G401.6 (cell line): ENCODE measurements around the gene DHRSX.
"Not testable (repeated sequence)": the region's sequence is repeated elsewhere in the genome, so short reads cannot be mapped to it uniquely, and the experiment has no call there.

ENCODE experiments used
- FAIRE-seq: peaks from 2 replicates; lab custom pipeline; 2012; peaks lifted over from hg19 to GRCh38; lab: Jason Lieb, UNC

DHRSX gene

DNA sequence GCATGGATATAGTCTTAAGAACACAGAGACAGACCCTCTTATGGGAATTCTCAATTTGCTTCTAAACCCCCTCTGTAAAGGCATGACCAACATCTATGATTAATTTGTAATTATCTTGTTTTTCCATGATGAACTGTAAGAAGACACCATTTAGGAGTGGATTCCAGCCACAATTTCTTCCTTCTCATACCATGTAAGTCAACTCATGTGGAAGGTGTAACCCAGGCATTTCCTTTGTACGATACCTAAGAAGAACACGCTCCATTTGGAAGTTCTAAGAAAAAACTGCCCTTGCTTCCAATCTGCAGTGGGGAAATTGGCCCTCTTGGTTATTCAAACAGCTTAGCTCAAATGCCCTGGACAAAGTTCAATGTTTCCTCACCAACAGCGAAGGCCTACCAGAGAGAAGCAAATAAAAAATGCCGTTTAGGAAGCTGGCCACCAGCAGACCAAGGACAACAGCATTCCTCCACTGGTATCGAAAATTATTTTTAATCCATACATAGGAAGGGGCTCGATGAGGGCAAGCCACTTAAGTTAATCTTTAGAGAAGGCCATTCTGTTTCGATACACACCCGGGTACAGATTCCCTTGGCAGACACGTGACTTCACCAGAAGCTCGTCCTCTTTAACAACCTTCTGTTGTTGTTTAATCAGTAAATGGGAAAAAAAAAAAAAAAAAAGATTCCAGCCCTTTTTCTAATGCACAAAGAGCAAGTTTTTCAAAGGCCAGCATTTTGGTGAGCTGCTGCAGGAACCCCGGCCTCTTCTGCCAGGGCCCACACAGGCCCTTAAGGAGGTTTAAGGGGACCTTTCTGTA lies 2.6 kb downstream of the DHRSX start:
- FAIRE-seq: no peak

GRCh38 chrX:2495595-2495994 lies 5.2 kb downstream of the DHRSX start:
- FAIRE-seq: no peak

DNA sequence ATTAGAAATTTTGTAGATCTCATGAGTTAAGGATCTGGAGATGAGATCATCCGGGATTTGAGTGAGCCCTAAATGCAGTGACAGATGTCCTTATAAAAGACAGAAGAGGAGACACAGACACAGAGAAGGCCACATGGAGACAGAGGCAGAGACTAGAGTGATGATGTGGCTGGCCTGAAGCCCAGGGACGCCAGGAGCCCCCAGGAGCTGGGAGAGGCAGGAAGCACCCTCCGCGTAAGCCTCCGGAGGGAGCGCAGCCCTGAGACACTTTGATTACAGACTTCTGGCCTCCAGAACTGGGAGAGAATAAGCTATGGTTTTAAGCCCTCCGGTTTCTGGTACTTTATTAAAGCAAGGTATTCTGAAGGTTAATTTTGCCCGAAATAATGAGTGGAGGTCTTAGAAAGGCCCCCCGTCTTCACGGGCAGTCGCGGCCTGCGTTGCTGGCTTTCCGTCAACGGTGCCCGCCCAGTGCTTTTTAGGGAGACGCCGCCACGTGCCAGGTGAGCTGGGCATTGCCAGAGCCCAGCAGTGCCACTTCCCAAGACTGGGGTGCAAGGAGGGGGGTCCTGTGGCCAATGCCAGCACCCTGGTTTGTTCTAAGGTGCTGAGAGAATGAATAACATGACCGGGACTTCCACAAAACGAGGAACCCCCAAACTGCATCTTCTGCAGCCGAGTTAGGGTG lies 8.1 kb downstream of the DHRSX start:
- FAIRE-seq: no peak

GRCh38 chrX:2490634-2491033 lies 10.1 kb downstream of the DHRSX start:
- FAIRE-seq: no peak

GRCh38 chrX:2489446-2490445 lies 11.0 kb downstream of the DHRSX start:
- no peak for FAIRE-seq

DNA sequence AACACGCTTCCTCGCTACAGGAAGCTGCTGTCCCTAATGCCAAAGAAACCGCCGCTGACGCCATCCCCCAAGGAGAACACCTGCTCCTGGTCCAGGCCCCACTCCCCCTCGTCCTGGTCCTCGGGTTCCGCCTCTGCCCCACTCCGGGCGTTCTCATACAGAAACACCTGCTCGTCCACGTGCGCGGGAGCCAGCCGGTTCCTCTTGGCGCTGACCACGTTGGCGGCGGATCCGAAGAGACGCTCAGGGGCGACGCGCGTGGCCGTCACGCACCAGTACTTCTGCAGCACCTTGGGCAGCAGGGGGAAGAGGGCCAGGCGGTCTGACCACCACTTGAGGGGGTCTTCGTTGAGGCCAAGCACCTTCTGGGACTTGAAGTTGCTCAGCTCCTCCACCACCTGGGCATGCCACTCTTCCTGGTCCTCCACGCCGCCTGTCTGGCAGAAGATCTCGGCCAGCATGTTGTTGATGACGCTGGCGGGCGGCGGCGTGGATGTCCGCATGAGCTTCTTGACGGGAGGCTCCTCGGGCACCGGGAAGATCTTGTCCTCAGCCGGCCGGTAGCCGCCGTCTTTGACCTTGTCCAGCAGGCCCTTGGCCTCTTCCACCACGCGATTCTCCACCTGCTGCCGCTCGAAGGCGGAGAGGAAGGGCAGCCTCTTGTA lies 12.0 kb downstream of the DHRSX start:
- no peak for FAIRE-seq

DNA sequence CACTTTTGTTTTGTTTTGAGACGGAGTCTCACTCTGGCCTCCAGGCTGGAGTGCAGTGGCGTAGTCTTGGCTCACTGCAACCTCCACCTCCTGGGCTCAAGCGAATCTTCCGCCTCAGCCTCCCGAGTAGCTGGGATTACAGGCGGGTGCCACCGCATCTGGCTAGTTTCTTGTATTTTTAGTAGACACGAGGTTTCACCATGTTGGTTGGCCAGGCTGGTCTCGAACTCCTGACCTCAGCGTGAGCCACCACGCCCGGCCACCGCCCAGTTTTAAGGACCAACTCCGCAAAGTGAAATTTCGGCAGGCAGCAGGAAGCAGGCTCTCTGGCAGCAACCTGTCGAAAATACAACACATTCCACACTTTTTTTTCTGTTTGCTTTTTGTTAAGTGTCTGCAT lies 13.4 kb downstream of the DHRSX start:
- FAIRE-seq: no peak

GRCh38 chrX:2486476-2487133 lies 14.2 kb downstream of the DHRSX start:
- no peak for FAIRE-seq

GRCh38 chrX:2485789-2486345 lies 14.9 kb downstream of the DHRSX start:
- FAIRE-seq: no peak

DNA sequence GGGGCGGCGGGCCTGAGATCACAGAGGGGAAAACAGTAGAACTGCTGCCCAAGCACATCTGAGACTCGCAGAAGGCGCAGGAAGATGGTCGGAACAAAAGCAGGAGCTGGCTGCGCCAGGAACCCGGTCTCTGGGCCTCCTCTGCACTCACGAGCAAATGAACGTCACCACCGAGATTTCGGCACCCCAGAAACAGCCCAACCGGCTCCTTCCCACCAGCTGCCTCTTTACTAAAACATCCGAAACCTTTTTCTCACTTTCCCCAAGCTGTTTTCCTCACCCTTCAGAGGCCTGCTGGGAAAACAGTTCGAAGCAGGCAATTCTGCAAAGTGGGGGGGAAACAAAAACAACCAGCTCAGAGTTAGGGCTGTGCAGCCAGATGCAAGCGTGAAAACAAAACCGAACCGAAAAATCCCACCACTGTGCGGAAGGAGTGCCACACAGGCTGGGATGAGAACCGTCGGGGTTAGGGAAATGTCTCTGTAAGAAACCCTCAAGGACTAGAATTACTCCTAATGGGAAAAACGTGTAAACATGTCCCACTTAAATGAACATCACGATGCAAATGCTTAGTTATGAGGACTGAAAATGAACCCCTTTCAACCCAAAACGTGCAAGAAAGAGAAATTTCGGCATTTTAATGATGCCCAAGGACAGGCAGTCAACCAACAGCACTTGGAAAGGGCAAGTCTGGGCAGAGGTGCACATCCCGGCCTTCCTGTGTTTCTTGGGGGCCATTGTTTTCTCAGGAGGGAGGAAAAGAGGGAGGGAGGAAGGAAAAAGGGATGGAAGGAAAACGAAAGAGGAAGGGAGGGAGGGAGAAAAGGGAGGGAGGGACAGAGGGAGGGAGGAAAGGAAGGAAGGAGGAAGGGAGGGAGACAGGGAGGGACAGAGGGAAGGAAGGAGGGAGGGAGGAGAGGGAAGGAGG lies 15.8 kb downstream of the DHRSX start:
- FAIRE-seq: no peak

GRCh38 chrX:2484256-2484655 lies 16.5 kb downstream of the DHRSX start:
- no peak for FAIRE-seq

DNA sequence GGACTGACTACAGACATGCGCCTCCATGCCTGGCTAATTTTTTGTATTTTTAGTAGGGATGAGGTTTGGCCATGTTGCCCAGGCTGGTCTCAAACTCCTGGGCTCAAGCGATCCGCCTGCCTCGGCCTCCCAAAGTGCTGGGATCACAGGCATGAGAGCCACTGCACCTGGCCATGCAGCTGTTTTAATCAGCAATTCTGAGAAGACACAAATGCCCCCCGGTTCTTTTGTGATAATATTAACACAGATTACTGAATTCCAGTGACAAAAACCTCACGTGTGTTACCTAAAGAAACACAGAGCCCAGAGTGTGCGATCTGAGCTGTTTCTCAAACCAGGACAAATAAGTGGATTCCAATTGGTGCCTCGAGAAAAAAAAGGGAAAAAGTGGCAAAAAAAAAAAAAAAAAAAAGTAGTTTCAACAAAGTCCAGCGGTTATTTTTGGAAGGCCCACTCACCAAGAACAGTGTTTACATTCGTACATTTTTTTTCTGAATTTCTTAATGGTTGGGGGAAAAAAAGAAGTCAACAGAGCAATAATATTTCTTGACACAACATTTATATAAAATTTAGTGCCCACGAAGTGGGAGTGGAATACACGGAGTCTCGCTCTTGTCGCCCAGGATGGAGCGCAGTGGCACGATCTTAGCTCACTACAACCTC lies 17.2 kb downstream of the DHRSX start:
- no peak for FAIRE-seq

DNA sequence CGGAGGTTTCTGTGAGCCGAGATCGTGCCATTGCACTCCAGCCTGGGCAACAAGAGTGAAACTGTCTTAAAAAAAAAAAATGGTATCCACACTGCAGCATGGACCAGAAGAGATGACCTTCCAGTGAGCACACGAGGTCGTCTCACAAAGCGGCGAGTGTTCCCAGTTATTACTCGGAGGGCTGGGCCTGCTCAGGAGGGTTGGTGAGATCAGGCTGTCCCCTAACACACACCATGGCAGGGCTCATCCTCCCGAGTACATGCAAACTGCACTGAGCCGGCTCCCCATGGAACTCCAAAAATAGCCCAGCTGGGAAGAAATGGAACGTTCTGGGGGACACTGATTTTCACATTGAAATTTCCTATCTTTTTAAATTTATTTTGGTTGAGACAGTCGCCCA lies 19.2 kb downstream of the DHRSX start:
- not testable (repeated sequence) for FAIRE-seq

DNA sequence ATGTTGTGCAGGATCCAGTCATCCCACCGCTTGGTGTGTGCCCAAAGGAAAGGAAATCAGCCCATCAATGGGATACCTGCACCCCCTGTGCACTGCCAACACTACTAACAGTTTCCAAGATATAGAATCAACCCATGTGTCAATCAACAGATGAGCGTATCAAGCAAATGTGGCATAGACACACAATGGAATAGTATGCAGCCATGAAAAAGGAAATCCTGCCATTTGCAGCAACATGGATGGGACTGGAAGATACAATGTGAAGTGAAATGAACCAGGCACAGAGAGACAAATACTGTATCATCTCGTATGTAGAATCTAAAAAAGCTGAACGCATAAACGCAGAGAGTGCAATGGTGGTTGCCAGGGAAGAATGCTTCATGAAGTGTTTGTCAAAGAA lies 20.8 kb downstream of the DHRSX start:
- not testable (repeated sequence) for FAIRE-seq

DNA sequence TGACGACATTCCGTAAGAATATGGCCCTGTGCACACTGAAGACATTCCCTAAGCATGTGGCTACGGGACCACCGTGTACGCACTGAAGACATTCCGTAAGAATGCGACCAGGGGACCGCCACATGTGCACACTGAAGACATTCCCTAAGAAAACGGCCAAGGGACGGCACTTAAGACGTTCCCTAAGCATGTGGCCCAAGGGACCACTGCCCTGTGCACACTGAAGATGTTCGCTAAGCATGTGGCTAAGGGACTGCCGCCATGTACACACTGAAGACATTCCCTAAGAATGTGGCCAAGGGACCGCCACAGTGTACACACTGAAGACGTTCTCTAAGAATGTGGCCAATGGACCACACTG lies 21.4 kb downstream of the DHRSX start:
- no peak for FAIRE-seq

GRCh38 chrX:2478546-2479419 lies 22.0 kb downstream of the DHRSX start:
- FAIRE-seq: no peak

GRCh38 chrX:2477313-2477712 lies 23.5 kb downstream of the DHRSX start:
- not testable (repeated sequence) for FAIRE-seq

DNA sequence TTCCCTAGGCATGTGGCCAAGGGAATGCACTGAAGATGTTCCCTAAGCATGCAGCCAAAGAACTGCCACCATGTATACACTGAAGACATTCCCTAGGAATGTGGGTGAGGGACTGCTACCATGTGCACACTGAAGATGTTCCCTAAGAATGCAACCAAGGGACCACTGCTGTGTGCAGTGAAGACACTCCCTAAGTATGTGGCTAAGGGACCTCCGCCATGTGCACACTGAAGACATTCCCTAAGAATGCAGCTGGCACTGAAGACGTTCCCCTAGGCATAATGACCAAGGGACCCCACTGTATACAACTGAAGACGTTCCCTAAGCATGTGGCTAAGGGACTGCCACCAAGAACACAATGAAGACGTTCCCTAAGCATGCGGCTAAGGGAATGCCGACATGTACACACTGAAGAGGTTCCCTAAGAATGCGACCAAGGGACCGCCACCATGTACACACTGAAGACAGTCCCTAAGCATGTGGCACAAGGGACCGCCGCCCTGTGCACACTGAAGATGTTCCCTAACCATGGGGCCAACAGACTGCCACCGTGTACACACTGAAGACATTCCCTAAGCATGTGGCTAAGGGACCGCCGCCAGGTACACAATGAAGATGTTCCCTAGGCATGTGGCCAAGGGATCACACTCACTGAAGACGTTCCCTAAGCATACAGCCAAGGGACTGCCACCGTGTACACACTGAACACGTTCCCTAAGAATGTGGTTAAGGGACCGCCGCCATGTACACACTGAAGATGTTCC lies 25.6 kb downstream of the DHRSX start:
- FAIRE-seq: no peak
